ENCODE measurements around the gene MYO1C.

Gene MYO1C

GRCh38 chr17:1484676-1485422 lies 7.6 kb downstream of the MYO1C start:
- DNase-seq = peak; percentile 66

- DNase-seq = no peak
These were observed 8.4 kb downstream of the MYO1C start for GRCh38 chr17:1484060-1484535.

- no peak for DNase-seq
These were observed 9.8 kb downstream of the MYO1C start for GRCh38 chr17:1482680-1483079.

GRCh38 chr17:1481736-1482135 lies 10.8 kb downstream of the MYO1C start:
- DNase-seq = no peak

- DNase-seq = no peak
These were observed 11.6 kb downstream of the MYO1C start for GRCh38 chr17:1480747-1481465.

- no peak for DNase-seq
These were observed 14.1 kb downstream of the MYO1C start for GRCh38 chr17:1478418-1478817.

GRCh38 chr17:1475321-1475854 lies 17.1 kb downstream of the MYO1C start:
- no peak for DNase-seq

GRCh38 chr17:1474402-1475189 lies 17.9 kb downstream of the MYO1C start:
- no peak for DNase-seq

GRCh38 chr17:1473841-1474240 lies 18.6 kb downstream of the MYO1C start:
- no peak for DNase-seq

GRCh38 chr17:1473170-1473569 lies 19.3 kb downstream of the MYO1C start:
- DNase-seq = no peak

- DNase-seq = no peak
These were observed 20.3 kb downstream of the MYO1C start for GRCh38 chr17:1471911-1472821.

- DNase-seq = no peak
These were observed 21.0 kb downstream of the MYO1C start for GRCh38 chr17:1471490-1471889.

GRCh38 chr17:1470755-1471462 lies 21.6 kb downstream of the MYO1C start:
- DNase-seq = no peak

GRCh38 chr17:1470071-1470754 lies 22.3 kb downstream of the MYO1C start:
- no peak for DNase-seq

GRCh38 chr17:1469231-1469852 lies 23.1 kb downstream of the MYO1C start:
- no peak for DNase-seq

- DNase-seq = no peak
These were observed 24.5 kb downstream of the MYO1C start for GRCh38 chr17:1467898-1468492.

- no peak for DNase-seq
These were observed 25.2 kb downstream of the MYO1C start for GRCh38 chr17:1467258-1467657.

GRCh38 chr17:1464186-1464585 lies 28.3 kb downstream of the MYO1C start:
- no peak for DNase-seq

- peak; percentile 89 for DNase-seq
These were observed 30.0 kb downstream of the MYO1C start for GRCh38 chr17:1462164-1463112.

Measured in NCI-H2171 treated with DMSO at 0.1 percent for 48 hours (cell line).